Progenitor cell of endocrine pancreas (in vitro differentiated cells): Measurements from ENCODE around the gene SLC25A47. TPM values are rescaled to one million over a fixed set of nuclear protein-coding genes. Genes with fewer than 3 reads are reported as not detected.

Experiments
- DNase-seq: peaks from one replicate; pipeline ENCODE4 v3.0.0; 2021; ENCODE audit warnings: low spot score; ENCODE audit not compliant: unreplicated experiment
- H3K27ac Mint-ChIP-seq: 2 replicates; pipeline ENCODE4 v1.8.0; 2021; ENCODE audit warnings: mild to moderate bottlenecking, moderate library complexity, mixed read lengths
- H3K27me3 Mint-ChIP-seq: 2 replicates; pipeline ENCODE4 v1.8.0; 2021; ENCODE audit warnings: mixed read lengths
- H3K36me3 Mint-ChIP-seq: 2 replicates; pipeline ENCODE4 v1.8.0; 2022; ENCODE audit warnings: mixed read lengths; ENCODE audit not compliant: insufficient read depth
- H3K4me1 Mint-ChIP-seq: 2 replicates; pipeline ENCODE4 v1.8.0; 2021; ENCODE audit warnings: low read depth, mixed read lengths
- H3K4me3 Mint-ChIP-seq: 2 replicates; pipeline ENCODE4 v1.8.0; 2021; ENCODE audit warnings: low read depth, mild to moderate bottlenecking, moderate library complexity, mixed read lengths
- H3K9me3 Mint-ChIP-seq: 2 replicates; pipeline ENCODE4 v1.8.0; 2021; ENCODE audit warnings: low read depth, mixed read lengths
- CTCF ChIP-seq: fragments of 200-600 bp; sonication (generic); IDR thresholded peaks from one replicate; pipeline ENCODE4 v1.5.0; 2021; ENCODE audit warnings: antibody characterized with exemption, mild to moderate bottlenecking; ENCODE audit not compliant: unreplicated experiment
- total RNA-seq: library from RNA; stranded (reverse); gene quantifications from 2 replicates; pipeline ENCODE4 v1.2.1, GENCODE V29; 2021

Gene SLC25A47
- total RNA-seq, 1 donor from 2014 or later: not detected

GRCh38 chr14:100312877-100313400 lies 10.2 kb upstream of the SLC25A47 start:
- DNase-seq: no peak
- Mint-ChIP-seq H3K4me3 (no peak overlapping the region), H3K36me3 (no peaks in the 10 kb centered on the region), H3K9me3 (no peaks in the 10 kb centered on the region), H3K4me1 (peaks cover 24% of the 10 kb centered on the region), H3K27ac (no peak overlapping the region), H3K27me3 (no peaks in the 10 kb centered on the region)
- TF ChIP-seq CTCF: no peak

- no peaks in the 10 kb centered on the region for H3K9me3 Mint-ChIP-seq
- no peaks in the 10 kb centered on the region for H3K27me3 Mint-ChIP-seq
- no peaks in the 10 kb centered on the region for H3K36me3 Mint-ChIP-seq
- H3K4me1 Mint-ChIP-seq: peaks cover 19% of the 10 kb centered on the region
- no peak overlapping the region for H3K4me3 Mint-ChIP-seq
- TF ChIP-seq CTCF: no peak
- H3K27ac Mint-ChIP-seq: no peak overlapping the region
- DNase-seq: no peak
Measured at GRCh38 chr14:100313464-100314230, 9.5 kb upstream of the SLC25A47 start.

GRCh38 chr14:100314724-100315123 lies 8.4 kb upstream of the SLC25A47 start:
- DNase-seq: no peak
- Mint-ChIP-seq H3K27ac (peak overlapping the region; percentile 48), H3K4me3 (no peak overlapping the region), H3K9me3 (no peaks in the 10 kb centered on the region), H3K27me3 (peaks cover 3% of the 10 kb centered on the region), H3K36me3 (no peaks in the 10 kb centered on the region), H3K4me1 (peaks cover 17% of the 10 kb centered on the region)
- no peak for TF ChIP-seq CTCF

GRCh38 chr14:100317389-100317788 lies 5.8 kb upstream of the SLC25A47 start:
- Mint-ChIP-seq H3K27ac (no peak overlapping the region), H3K4me3 (no peak overlapping the region), H3K9me3 (no peaks in the 10 kb centered on the region), H3K36me3 (no peaks in the 10 kb centered on the region), H3K4me1 (peaks cover 14% of the 10 kb centered on the region), H3K27me3 (peaks cover 3% of the 10 kb centered on the region)
- no peak for TF ChIP-seq CTCF
- no peak for DNase-seq

GRCh38 chr14:100317912-100318808 lies 5.0 kb upstream of the SLC25A47 start:
- Mint-ChIP-seq H3K27ac (no peak overlapping the region), H3K27me3 (peaks cover 3% of the 10 kb centered on the region), H3K36me3 (no peaks in the 10 kb centered on the region), H3K4me3 (no peak overlapping the region), H3K4me1 (peaks cover 9% of the 10 kb centered on the region), H3K9me3 (no peaks in the 10 kb centered on the region)
- peak; percentile 35 for DNase-seq
- peak; percentile 74 for TF ChIP-seq CTCF
